ENCODE measurements around the gene GOLPH3. TPM values are rescaled to one million over a fixed set of nuclear protein-coding genes. Genes with fewer than 3 reads are reported as not detected.
"Not testable (repeated sequence)": the region's sequence is repeated elsewhere in the genome, so short reads cannot be mapped to it uniquely, and the experiment has no call there.

The GOLPH3 gene
- total RNA-seq, 1 donor: 86.4 TPM

- no peak for DNase-seq (ENCODE audit: low read depth)
- no peak for TF ChIP-seq CTCF (IDR thresholded peaks at IDR 0.05; ENCODE audit: insufficient read depth, low read depth, low read length)
These were observed 84.7 kb downstream of the GOLPH3 start for GRCh38 chr5:32089146-32090000.

GRCh38 chr5:32088214-32088613 is 85.9 kb downstream of the GOLPH3 start:
- H3K4me3 ChIP-seq (ENCODE audit: low read depth, low read length): no peak overlapping the region
- TF ChIP-seq CTCF (IDR thresholded peaks at IDR 0.05; ENCODE audit: insufficient read depth, low read depth, low read length): no peak
- DNase-seq (ENCODE audit: low read depth): no peak

More at GRCh38 chr5:32089146-32090000, 84.7 kb downstream of the GOLPH3 start:
- H3K4me3 ChIP-seq (ENCODE audit: low read depth, low read length): no peak overlapping the region

GRCh38 chr5:32087086-32088082 is 86.7 kb downstream of the GOLPH3 start:
- TF ChIP-seq CTCF (IDR thresholded peaks at IDR 0.05; ENCODE audit: insufficient read depth, low read depth, low read length): no peak
- DNase-seq (ENCODE audit: low read depth): no peak
- no peak overlapping the region for H3K4me3 ChIP-seq (ENCODE audit: low read depth, low read length)

GRCh38 chr5:32083981-32084430 is 90.1 kb downstream of the GOLPH3 start:
- TF ChIP-seq CTCF (IDR thresholded peaks at IDR 0.05; ENCODE audit: insufficient read depth, low read depth, low read length): no peak
- DNase-seq (ENCODE audit: low read depth): no peak
- H3K4me3 ChIP-seq (ENCODE audit: low read depth, low read length): no peak overlapping the region

GRCh38 chr5:32082701-32083100 is 91.4 kb downstream of the GOLPH3 start:
- no peak for TF ChIP-seq CTCF (IDR thresholded peaks at IDR 0.05; ENCODE audit: insufficient read depth, low read depth, low read length)
- H3K4me3 ChIP-seq (ENCODE audit: low read depth, low read length): no peak overlapping the region
- no peak for DNase-seq (ENCODE audit: low read depth)

GRCh38 chr5:32080565-32080964 is 93.6 kb downstream of the GOLPH3 start:
- not testable (repeated sequence) for DNase-seq (ENCODE audit: low read depth); H3K4me3 ChIP-seq (ENCODE audit: low read depth, low read length)

- DNase-seq (ENCODE audit: low read depth); H3K4me3 ChIP-seq (ENCODE audit: low read depth, low read length): not testable (repeated sequence)
These were observed 95.3 kb downstream of the GOLPH3 start for GRCh38 chr5:32078855-32079254.

Data from fibroblast of villous mesenchyme (primary cell).